ENCODE measurements around the gene CBY3.
A peak's percentile ranks its signal among the peaks of the same experiment; 100 is the strongest.
"Not testable (repeated sequence)": the region's sequence is repeated elsewhere in the genome, so short reads cannot be mapped to it uniquely, and the experiment has no call there.

The CBY3 gene

DNA sequence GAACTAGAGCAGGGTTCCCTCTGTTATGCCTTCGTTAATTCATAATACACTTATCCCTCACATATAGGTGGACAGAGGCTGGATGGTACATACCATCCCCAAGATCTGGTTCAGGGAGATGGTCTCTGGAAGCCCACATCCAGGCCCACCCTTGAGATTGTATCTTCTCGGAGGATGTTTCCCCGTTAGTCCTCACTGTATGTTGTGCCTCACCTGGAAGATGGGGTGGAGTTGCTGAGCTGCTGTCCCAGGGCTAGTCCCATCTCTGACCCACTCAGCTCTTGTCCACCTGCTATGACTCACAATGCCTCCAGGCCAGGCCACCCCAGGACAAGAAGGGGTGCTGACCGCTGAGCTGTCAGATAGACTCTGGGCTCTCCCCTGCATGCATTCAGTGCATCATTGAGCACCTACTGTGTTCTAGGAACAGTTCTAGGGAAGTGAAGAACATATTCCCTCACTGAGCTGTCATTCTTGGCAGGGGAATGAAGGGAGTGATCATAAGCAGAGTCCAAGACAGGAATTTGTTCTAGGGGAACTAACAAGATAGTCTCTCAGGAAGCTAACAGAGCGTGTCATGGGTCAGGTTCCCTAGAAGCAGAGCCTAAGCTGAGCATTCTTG lies at the start of gene CBY3:
CBY3 (minus strand) TSS at position 255 of the 622 bp plus-strand sequence; CDS start at position 139, 116 bp downstream.
- no peak for DNase-seq

DNA sequence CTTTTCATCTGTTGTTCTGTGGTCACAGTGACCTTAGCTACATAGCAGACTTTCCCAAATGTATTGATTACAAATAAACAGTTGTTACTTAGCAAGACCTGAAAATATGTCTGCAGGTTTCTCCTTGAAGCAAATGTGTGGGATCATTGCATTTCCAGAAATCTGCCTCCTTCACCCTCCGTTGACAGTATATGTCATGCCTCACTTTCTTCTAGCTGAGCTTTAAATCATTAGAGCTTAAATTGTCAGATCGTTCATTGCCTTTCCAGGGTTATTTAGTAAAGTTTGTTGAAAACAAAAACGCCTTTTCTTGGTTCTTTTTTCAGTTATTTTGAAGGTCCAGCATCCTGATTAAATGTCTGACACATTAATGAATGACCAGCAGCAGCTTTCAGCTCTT lies 49.5 kb upstream of the CBY3 start:
- no peak for DNase-seq

DNA sequence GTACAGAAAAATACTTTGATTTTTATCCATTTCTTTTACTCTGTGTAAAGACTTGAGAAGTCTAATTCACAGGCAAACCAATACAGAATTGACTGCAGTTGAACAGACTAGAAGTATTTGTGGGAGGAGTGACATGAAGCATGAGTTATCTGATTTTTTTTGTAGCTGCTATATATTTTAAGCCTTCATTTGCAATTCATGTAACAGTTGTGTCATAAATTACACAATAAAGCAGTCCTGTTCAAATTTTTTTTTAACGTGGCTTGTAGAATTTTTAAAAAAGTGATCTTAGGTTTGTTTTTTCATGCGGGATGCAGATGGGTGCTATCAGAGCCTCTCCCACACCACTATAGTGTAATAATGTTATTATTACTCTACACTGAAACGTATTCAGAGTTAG lies 48.9 kb upstream of the CBY3 start:
- DNase-seq: no peak

DNA sequence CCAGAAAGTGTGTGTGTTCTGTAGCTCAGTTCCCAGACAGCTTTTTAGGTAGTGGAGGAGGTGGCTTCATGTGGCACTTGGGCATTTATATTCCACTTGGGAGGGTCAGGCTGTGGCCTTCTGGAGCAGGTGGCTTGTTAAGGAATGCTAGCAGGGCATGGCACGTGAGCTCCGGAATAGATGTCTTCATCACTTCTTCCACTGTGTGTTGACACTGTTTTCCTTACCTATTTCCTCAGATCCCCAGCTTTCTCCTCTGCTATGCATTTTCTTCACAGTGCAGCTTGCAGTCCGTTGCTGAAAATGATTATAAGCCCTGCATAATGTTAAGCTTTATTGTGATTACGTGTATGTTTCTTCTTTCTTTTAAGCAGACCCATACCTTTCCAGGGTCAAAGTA lies 48.5 kb upstream of the CBY3 start:
- DNase-seq: no peak

DNA sequence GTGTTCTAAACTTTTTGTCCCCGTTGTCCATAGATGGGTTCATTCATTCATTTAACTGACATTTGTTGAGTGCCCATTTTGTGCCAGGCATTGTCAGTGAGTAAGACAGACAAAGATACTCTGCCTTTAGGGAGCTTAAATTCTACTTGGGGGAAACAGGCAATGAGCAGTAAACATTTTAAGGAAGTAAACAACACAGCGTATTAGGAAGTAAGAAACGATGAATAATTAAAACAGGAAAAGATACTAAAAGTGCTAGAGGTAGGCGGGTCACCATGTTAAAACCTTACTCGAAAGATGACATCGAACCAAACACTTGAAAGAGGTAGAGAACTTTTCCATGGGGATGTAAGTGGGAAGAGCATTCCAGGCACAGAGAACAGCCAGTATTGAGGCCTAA lies 46.3 kb upstream of the CBY3 start:
- DNase-seq: no peak

DNA sequence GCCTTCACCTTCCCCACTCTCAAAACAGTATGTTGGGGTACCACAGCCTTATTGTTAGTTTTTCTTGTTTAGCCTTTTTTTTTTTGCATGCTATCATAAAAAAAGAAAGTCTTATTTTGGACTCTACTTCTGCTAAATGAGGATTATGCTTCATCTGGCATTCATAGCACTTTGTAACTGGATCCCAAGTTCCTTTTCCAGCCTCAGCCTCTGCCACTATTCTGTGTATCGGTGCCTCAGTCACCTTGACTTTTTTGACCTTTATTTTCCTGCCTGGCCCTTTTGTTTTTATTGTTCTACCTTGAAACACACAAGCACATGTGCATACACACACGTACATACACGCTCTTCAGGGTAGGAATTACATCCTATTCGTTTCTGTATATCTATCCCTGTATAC lies 43.3 kb upstream of the CBY3 start:
- no peak for DNase-seq

DNA sequence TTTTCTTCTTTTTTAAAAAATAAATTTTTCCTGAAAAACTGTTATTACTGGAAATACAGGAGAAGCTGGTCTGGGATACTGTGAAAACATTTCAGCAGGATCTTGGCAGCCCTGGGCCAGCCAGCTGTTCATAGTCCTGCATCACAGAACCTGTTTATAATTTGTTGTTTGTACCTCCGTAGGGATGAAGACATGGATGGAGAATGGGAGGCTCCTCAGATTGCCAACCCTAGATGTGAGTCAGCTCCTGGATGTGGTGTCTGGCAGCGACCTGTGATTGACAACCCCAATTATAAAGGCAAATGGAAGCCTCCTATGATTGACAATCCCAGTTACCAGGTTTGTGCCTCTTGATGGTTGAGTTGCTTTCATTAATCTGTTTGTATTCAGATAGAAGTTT lies 39.4 kb upstream of the CBY3 start:
- no peak for DNase-seq

DNA sequence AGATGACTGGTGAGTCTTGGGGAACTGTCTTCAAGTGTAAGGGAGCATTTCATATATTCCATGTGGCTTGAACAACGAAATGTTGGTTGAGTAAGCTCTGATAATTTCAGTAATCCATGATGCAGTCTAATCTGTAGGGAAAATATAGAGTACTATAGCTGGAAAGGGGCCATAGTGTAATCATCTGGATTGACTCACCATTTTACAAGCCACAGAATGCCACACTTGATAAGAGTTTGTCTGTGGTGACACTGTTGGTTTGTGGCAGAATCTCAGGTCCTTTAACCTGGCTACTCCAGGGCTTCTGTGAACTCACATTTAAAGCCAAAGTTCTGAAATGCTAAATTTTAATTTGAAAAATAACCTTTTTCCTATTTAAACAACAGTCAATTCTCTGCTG lies 35.5 kb upstream of the CBY3 start:
- DNase-seq: no peak

DNA sequence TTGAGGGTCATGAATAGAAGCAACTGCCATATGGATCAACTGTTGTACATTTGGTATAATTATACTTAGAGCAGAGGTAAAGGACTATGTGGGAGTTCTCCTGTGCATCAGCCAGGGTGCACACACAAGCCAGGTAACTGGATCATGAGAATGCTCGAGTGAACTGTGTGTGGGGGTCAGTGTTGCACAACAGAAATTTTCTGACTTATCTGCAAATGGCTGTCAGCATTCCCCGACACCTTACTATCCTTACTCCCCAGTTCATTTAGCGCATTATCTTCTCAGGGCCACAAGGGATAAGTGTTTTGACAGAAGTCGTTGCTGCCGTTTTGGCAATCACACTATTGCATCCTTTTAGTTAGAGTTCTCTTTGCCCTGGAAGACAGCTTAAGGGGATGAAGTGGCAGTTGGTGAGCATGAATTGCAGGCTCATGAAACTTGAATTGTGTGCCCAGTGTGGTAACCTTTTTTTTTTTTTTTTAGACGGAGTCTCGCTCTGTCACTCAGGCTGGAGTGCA lies 19.6 kb upstream of the CBY3 start:
- DNase-seq: no peak

DNA sequence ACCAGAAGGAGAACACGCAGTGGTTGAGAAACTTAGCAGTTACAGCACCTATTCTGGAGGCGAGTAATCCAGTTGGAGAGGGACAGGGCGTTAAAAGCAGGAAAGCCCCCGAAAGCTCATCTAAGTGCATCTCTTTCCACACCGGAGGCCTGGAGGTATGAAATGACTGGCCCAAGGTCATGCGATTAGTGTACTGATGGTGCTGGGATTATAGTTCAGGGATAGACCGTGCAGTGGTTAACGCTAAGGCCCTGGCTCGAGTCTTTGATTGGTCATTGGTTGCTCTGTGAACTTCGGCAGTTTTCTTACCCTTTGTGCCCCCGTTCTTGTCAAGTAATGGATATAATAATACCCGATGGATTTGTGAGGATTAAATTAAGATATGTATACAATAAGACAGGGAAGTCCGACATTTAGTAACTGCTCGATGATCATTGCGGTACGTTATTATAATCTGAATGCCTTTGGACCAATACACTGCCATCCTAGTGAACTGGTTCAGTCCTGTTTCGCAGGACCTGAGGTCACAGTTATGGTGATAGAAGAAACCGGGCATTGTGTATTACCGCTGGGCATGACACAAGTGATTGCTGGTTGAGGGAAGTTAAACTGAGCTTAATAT lies 18.9 kb upstream of the CBY3 start:
- peak; percentile 76 for DNase-seq

DNA sequence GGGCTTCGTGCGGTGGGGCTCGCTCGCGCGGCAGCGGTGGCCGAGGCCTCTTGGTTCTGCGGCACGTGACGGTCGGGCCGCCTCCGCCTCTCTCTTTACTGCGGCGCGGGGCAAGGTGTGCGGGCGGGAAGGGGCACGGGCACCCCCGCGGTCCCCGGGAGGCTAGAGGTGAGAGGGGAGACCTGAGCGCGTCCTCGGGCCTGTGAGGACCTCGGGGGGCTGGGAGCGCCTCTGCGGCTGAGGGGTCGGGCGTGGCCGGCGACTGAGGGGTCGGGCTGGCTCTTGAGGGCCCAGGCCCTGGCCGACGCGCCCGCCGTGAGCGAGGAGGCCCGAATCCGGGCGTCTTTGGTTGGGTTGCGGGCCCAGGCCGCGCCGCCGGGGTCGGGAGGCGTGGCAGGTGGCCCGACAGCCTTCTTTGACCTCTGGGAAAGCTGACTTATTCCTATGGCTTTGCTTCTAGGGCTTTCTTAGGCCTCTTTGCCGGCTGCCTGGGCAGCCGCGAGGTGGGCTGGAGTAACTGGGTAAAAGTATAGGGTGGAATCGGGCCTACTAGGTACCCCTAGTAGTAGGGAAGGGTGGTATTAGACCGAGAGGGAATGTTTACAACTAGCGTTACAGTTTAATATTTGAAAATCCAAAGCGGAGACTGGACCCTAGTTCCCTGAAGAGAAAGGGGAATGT lies 18.2 kb upstream of the CBY3 start, which contains the start of gene CANX:
CANX (plus strand) TSS at position 33 of the 681 bp plus-strand sequence. CDS start 6,715 bp downstream, outside the sequence.
- DNase-seq: peak; percentile 99

DNA sequence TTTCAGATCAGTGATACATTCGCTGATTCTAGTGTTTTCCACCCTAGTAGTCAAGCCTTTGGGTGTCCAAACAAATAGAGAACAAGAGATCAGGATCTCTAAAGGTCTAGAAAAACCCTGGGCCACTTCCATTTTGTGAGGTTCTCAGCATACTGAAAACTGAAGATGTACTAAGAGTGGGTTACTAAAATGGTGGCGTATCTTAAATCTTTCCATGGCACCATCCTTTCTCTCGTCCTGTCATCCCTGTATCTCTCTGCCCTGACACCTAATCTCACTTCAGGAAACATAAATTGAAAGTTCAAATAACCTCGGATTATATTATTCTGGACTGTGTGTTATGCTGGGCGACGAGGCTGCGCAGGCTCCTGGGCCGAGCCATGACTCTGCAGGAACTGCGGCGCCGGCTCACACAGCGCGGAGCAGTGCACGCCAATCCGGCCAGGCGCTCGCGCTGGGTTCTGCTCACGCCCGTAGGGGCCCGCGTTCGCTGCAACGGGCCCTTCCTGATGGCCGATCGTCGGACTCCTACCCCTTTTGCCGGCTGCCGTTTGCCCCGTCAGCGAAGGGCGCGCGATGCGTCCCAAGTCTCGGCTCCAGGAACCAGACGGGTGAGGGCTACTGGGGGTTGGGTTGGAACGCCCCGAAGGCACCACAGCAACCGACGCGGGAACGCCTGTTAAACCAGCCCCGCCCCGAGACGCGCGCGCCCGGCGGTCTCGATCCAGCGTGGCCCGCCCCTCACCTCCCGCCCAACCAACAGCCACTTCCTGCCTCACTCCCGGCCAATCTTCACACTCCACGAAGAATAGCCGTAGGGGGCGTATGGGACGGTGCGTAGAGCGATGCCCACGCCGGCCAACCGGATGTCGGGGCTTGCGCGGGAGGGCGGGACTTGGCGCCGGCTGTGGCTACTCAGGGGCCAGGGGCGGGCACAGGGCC lies 17.4 kb upstream of the CBY3 start:
- DNase-seq: no peak

DNA sequence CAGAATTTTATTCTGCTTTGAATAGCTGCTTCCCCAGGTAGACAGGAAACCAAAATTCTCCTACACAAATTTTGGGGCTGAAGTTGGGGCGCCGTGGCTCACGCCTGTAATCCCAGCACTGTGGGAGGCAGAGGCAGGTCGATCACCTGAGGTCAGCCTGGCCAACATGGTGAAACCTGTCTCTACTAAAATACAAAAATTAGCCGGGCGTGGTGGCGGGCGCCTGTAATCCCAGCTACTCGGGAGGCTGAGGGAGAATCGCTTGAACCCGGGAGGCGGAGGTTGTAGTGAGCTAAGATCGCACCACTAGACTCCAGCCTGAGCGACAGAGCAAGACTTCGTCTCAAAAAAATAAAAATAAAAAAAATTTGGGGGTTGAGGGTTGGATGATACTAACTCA lies 16.7 kb upstream of the CBY3 start:
- DNase-seq: peak; percentile 56

DNA sequence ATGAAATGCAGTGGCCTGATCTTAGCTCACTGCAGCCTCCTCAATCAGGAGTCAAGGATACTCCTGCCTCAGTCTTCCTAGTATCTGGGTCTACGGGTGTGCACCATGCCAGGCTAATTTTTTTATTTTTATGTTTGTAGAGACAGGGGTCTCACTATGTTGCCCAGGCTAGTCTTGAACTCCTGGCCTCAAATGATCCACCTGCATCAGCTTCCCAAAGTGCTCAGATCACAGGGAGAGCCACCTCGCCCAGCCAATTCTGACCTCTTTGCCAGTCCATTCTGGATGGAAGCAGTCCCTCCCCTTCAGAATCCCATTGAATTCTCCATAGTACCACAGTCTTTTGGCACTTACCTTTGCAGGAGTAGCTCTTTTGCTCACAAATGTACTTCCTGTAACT lies 16.3 kb upstream of the CBY3 start:
- peak; percentile 62 for DNase-seq

DNA sequence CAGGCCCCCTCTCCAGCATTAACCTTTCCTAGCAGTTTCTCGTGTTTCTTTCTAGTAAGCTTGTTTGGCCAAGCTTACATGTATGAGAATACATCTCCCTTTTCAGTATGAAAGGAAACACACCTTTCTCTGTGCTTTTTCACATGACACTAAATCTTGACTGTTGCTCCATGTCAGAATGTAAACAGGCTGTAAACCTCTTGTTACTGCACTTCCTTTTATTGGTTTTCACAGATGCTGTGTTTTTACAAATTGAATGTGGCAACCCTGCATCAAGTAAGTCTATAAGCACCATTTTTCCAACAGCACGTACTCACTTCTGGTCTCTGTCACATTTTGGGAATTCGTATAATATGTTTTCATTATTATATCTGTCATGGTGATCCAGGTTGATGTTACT lies 15.8 kb upstream of the CBY3 start:
- DNase-seq: no peak

DNA sequence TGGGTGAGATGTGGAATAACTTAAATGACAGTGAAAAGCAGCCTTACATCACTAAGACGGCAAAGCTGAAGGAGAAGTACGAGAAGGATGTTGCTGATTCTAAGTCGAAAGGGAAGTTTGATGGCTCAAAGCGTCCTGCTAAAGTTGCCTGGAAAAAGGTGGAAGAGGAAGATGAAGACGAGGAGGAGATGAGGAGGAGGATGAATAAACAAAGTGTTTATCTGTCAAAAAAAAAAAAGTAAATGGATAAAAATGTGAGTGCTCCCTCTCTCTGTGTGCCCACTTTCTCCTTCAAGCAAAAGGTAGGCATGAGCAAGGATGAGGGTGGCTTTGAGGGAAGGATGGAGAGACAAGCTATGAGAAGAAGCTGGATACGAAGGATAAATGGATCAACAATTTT lies 13.7 kb upstream of the CBY3 start:
- DNase-seq: no peak

DNA sequence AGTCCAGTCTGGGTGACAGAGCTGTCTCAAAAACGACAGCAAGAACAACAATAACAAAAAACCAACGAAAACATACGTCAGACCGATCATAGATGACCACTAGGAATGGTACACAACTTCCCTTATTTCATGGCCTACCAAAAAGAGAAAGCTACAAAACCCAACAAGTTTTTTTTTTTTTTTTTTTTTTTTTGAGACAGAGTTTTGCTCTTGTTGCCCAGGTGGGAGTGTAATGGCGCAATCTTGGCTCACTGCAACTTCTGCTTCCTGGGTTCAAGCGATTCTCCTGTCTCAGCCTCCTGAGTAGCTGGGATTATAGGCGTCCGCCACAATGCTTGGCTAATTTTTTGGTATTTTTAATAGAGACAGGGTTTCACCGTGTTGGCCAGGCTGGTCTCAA lies 8.4 kb upstream of the CBY3 start:
- not testable (repeated sequence) for DNase-seq

DNA sequence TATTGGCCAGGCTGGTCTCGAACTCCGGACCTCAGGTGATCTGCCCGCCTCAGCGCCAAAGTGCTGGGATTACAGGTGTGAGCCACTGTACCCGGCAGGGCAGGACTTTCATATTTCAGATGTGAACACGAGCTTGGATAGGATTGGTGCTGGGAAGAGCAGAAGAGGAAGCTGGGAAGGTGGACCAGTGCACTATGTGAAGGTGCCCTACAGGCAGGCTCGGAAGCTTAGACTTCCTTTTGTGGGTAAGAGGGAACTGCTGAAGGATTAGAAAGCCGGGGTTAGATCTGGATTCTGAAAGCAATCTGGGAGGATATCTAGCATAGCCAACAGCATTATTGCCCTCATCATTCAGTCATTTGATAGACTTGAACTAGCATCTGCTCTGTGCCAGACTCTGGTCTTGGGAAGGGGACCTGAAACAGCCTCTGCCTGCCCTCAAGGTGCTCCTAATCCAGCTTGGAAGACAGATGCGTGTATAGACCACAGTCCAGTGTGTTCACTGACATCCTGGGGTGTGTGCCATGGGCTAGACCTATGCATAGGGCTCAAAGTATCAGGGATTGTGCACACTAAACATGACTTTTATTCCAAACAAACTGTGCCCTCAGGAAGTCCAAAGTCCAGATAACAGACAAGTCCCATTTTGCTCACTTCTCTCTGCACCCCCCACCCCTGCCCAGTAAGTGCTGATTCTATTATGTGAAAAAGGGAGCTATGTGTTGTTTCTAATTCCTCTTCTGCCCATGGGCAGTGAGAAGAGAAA lies 637 bp downstream of the CBY3 start:
- no peak for DNase-seq

DNA sequence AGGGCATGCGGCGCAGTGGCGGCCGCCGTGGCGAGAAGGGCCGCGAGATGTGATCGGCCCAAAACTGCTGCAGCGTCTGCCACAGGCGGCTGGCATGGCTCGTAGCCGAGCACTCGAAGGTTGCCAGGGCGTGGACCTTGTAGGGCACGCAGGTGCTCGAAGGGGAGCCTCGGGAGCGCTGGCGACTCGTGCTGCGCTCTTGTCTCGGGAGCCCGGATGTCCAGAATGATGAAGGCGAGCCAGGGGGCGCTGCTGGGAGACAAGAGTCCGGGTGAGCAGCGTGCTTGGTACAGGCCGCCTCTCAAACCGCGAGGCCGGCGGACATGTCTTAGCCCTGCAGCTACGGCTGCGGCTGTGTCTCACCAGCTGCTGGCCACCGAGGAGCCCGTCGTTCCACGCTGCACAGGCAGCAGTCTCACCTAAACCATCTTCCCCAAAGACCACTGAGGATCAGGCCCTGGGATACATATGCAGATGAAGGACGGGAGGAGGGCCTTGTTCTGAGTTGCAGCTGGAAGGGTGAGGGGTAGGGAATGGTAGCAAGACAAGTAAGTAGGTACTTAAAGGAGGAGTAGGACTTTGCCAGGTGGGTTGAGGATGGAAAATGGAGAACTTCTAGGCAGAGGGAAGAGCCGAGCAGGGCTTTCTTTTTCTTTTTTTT lies 1.7 kb downstream of the CBY3 start:
- DNase-seq: peak; percentile 89

DNA sequence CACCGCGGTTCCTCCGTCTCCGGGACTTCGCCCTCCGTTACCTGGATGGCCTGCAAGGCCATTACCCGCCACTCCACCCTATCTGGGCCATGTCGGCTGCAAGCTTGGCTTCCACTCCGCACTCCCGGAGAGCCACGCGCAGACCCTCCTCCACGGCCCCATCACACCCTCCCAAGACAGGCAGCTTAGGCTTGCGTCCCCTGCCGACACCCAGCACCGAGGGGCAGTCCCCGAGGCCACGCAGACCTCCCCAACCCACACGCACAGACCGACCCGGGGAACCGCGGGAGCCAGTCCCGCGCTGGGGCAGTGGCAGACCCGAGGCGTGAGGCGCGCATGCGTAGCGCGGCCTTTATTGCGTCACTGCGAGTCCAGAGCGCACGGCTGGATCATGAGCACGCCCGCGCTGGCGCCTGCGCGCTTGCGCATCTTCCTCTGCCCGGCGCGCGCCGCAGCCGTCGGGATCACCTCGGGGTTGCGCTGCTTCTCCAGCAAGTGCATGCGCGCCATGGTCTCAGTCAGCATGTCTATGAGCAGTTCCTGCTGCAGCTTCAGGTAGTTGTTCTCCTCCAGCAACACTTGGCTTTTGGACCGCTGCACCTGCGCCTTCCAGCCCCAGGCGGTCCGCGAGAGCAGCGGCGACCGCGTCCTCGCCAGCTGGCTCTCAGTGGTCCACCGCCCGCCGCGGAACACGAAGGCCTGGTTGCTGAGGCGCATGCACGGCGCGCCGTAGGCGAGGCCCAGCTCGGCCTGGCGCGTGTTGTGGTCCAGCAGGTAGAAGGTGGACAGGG lies 2.4 kb downstream of the CBY3 start:
- peak; percentile 97 for DNase-seq

DNA sequence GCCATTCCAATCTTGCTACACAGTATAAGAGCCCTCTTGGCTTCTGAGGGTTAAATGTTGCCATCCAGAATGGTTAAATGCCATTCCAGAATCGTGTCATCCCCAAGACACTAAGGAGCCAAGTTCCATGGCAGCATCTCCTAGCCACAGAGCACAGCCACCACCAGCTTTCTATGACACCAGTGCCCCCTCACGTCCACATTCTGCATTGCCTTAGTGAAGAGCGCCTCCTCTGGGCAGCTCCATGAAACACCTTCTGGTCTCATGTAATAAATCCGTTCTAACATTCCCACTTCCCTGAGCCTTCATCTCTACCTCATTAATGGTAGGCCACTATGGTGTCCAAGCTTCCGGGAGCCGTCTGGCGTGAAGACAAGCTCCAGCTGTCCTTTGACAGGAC lies 12.4 kb downstream of the CBY3 start:
- peak; percentile 71 for DNase-seq
